Fibroblast of lung (primary cell): ENCODE data around the gene HAUS3.

ENCODE experiments used
- EZH2 ChIP-seq: IDR thresholded peaks from 2 replicates; pipeline ENCODE4 v1.5.1; 2012; ENCODE audit warnings: low read length, control low read depth, mild to moderate bottlenecking; ENCODE audit errors: missing control alignments
- TF ChIP-seq, protein P1 (sequence below), 2 donors: IDR thresholded peaks in 1 of 2; conservative IDR thresholded peaks in 1 of 2; 1 replicate in 1 of 2; 2 replicates in 1 of 2; pipeline ENCODE4 v1.5.1; 2011 to 2012; ENCODE audit warnings: low read length in 2 of 2, control low read depth in 1 of 2, inconsistent platforms in 1 of 2, low read depth in 1 of 2, mild to moderate bottlenecking in 1 of 2

DNA sequence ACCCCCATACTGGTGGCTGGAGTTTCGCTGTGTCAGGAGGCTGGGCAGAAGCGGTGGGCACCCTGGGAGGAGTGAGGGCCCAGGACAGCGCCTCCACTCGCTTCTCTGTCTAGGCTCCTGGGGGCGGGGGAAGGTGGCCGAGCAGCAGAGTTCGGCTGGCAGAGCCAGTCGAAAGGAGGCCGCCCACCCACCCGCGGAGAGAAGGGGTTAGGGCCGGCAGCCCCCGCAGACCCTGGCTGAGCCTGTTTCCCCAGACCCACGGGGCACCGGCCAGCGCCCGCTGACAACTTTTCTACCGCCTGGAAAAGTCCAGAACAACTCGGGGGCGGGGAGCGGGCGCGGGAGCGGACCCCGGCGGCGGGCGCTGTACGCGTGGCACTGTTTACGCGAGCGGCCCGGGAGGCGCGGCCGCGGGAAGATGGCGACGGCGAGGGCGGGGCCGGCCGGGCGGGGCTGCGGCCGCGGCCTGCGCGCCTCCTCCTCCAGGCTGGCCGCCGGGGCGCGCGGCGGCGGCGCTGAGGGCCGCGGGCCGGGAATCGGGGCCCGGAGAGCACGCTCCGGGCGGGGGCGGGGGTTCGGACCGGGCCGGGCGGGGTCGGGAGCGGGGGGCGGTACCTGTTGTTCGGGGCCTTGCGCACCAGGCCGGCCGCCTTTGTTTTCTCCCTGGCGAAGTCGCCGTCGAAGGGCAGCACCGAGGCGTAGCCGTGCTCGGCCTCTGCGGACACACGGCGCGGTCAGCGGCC, 19.4 kb upstream of the HAUS3 start:
- TF ChIP-seq, protein P1, sequence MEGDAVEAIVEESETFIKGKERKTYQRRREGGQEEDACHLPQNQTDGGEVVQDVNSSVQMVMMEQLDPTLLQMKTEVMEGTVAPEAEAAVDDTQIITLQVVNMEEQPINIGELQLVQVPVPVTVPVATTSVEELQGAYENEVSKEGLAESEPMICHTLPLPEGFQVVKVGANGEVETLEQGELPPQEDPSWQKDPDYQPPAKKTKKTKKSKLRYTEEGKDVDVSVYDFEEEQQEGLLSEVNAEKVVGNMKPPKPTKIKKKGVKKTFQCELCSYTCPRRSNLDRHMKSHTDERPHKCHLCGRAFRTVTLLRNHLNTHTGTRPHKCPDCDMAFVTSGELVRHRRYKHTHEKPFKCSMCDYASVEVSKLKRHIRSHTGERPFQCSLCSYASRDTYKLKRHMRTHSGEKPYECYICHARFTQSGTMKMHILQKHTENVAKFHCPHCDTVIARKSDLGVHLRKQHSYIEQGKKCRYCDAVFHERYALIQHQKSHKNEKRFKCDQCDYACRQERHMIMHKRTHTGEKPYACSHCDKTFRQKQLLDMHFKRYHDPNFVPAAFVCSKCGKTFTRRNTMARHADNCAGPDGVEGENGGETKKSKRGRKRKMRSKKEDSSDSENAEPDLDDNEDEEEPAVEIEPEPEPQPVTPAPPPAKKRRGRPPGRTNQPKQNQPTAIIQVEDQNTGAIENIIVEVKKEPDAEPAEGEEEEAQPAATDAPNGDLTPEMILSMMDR (conservative IDR thresholded peaks at IDR 0.05 in 1 of 2, IDR thresholded peaks at IDR 0.05 in 1 of 2; ENCODE audit: low read depth in 1 of 2, low read length in 2 of 2) = no peak
- TF ChIP-seq EZH2 = no peak
